ENCODE data around the gene MYBPC3. TPM values are rescaled to one million over a fixed set of nuclear protein-coding genes. Genes with fewer than 3 reads are reported as not detected.
A peak's percentile ranks its signal among the peaks of the same experiment; 100 is the strongest.

The MYBPC3 gene
- polyA plus RNA-seq, 5 donors, result 0.03 TPM; not detected in 4

DNA sequence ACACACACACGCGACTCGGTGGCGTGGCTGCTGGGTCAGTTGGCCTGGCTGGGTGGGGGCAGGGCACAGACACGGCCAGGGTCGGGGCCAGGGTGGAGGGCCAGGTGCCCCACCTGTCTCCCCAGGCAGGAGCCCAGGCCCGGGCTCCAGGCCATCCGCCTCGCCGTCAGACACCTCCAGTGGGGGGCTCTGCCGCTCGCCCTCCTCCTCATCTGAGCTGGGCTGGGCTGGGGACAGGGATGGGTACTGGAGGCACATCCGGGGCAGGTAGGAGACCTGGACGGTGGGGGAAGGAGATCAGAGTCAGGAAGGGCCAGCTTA lies 6.2 kb upstream of the MYBPC3 start:
- DNase-seq, result no peak

GRCh38 chr11:47357985-47358730 lies 5.7 kb upstream of the MYBPC3 start:
- DNase-seq, result no peak

DNA sequence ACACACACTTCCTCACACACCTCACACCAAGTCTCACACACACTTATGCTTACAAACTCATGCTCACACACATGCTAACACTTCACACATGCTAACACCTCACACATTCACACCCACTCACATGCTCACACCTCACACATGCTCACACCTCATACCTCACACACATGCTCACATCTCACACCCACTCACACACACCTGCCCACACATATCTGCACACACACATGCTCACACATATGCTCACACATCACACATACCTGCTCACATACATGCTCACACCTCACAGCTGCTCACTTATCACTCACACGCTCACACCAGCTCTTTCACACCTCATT lies 4.5 kb upstream of the MYBPC3 start:
- DNase-seq, result no peak

GRCh38 chr11:47356129-47356997 lies 3.9 kb upstream of the MYBPC3 start:
- no peak for DNase-seq

- peak; percentile 81 to 88 for DNase-seq
Observed at GRCh38 chr11:47355283-47356128, 3.0 kb upstream of the MYBPC3 start.

DNA sequence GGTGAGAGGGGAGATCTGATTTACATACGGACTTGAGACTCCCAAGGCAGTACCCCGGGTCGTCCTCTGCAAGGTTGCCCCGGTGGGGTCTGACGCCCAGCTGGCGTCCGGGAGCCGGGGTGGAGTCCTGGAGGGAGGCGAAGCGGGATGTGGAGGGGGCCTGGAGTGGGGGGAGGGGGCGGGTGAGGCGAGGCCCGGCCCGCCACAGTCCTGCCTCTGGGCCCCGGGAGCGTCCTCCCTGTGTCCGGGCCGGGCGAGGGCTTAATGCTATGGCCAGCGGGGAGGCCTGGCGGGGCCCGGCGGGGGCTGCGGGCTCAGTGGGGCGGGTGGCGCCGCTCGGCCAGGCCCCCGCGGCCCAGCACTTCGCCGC lies 2.4 kb upstream of the MYBPC3 start:
- DNase-seq, result peak in 1 of 2 donors; percentile 19

DNA sequence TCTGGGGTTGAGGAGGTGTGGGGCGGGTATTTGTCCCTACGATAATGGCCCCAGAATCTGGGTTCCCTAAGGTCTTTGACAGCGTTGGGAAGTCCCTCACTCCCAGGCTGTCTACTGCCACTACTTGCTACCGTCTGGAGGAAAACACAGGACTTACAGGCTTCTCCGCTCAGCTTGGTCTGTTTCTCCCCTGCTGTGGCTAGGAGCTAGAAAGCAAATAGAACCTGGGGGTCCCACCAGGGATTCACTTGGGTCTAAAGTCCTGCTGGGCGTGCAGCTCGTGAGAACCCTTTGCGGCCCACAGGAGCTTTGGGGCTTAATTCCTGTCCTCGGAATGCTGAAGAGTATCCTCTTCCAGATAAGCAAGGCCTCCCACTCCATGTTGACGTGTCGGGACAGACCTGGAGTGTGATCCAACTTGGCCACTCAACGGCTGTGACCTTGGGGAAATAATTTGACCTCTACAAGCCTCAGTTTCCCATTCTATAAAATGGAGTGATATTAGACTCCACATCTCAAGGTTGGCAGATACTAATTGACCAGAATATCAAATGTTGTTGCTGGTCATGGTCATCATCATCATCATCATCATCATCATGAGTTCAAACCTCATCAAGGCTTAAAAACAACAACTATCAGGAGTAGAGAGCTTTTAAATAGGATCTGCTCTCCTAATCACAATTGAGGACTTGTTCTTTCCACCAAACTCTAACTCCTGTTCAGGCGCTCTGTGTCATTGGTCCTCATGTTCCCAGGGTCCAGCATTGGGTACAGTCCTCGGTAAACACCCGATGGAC lies 1.7 kb upstream of the MYBPC3 start:
- DNase-seq, result no peak

DNA sequence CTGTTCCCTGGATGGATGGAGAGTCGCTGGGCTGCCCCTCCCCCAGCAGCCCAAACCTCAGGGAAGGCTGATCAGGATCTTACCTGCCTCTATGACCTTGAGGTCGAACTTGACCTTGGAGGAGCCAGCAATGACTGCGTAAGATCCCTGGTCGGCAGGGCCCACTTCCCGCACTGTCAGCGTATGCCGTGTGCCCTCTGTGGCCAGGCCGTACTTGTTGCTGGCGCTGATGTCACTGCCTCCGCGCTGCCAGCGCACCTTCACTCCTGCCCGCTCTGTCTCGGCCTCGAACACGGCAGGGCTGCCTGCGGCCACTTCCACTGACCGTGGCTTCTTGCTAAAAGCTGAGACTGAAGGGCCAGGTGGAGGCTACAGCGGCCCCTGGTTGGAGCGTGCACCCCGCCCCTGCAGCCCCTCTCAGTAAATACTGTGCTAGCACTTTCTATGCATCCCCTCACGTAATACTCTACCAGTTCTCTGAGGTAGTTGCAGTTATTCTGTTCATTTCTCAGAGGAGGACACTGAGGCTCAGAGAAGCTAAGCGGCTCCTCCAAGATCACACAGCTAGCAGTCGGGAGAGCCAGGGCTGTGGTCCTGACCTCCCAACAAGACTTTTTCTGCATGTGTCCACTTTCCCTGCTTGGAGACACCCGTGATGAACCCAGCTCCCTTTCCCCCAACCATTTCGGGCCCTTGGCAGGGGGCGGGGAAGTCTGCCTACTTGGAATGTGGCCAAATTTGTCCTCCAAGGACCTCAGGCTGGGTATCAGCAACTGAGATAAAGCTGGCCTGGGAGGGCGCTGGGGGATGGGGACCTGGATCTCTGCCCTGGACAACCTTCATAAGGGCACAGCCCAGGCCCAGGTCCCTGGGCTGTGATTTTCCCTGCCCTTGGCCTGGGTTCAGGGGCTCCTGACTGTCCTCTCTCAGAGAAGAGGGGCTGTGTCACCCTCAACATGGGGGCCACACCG lies 1.1 kb downstream of the MYBPC3 start:
- DNase-seq, result no peak

GRCh38 chr11:47350315-47350714 lies 2.2 kb downstream of the MYBPC3 start:
- DNase-seq, result no peak

GRCh38 chr11:47349521-47350095 lies 2.9 kb downstream of the MYBPC3 start:
- no peak for DNase-seq

GRCh38 chr11:47348859-47349258 lies 3.6 kb downstream of the MYBPC3 start:
- DNase-seq, result no peak

GRCh38 chr11:47348131-47348802 lies 4.2 kb downstream of the MYBPC3 start:
- no peak for DNase-seq

DNA sequence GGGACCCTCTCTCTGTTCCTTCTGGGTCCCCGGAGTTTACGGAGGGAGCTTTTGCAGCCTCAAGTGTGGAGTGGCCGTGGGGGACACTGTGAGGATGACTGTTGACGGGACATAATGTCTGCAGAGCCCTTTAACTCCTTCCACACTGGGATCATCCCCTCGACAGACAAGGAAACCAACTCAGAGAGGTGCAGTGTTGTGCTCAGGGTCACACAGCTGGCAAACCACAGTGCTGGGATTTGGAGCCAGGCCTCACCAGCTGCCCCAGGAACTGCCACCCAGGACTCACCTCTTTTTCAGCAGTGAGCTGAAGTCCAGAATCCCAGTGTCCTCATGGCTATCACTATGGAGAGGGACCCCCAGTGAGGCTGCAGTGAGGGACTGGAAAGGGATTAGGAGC lies 5.4 kb downstream of the MYBPC3 start:
- no peak for DNase-seq

DNA sequence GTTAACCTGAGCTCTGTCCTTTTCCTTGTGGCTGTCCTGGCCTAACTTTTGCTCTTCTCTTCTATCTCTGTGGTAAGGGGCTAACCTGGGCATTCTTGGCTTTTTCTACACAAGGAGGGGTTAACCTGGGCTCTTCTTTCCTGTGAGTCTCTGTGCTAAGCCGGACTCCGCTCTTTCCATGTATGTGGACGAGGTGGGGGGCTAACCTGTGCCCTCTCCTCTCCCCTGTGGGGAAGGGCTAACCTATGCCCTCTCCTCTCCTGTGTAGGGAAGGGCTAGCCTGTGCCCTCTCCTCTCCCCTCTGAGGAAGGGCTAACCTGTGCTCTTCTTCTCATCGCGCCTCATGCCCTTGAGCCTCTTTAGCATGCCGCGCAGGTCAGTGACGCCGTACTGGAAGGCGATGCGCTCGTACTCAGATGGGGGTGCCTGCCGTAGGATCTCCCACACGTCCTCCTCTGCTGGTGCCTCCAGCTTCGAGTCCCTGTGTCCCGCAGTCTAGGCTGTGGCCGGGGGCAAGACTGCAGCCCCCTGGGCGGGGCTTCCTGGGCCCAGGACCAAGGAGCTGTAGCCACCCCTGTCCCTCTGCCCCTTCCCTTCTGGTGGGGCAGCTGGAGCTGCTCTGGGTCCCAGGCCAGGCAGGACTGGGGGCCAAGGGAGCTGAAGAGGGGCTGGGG lies 6.5 kb downstream of the MYBPC3 start:
- DNase-seq, result no peak

DNA sequence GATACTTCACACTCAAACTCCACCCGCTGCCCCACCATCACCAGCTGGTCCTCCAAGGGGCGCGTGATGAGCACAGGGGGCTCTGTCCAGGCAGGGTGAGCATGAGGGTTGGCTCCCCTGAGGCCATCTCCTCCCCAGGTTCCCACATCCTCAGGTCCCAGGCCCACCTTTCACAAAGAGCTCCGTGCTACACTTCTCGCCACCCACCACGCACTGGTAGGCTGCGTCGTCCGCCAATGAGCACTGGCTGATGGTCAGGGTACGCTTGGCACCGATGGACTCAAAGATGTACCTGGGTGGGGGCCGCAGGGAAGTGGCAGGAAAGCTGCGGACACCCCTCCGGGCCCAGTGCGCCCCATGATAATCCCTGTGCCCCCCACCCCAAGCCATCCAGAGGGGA lies 9.6 kb downstream of the MYBPC3 start:
- no peak for DNase-seq

DNA sequence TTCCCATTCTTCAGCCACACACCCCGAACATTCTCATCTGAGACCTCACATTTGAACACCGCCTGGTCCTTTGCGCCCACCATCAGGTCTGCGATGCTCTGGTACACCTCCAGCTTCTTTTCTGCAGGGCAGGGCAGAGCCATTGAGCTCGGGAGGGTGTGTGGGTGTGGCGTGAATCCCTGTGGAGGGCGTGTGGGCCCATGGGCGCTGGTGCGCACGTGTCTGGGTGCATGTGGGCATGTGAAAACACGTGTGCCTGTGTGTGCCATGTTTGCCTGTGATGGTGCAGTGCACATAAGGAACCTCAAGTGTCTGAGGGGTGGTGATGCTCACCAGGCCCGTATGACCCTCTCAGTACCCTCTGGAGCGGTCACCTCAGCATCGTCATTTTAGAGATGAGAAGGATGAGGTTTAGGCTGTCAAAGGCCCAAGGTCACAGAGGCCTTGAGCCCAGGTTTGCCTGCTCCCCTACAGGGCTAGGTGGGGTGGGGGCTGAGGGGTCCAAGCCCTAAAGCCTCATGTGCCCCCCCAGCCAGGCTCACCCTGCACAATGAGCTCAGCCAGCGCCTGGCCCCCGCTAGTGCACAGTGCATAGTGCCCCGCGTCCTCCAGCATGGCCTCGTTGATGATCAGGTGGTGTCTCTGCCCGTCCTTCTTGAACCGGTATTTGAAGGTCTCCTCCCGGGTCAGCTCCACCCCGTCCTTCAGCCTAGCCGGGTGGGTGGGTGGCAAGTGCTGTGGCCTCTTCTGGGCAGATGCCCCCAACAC lies 10.3 kb downstream of the MYBPC3 start:
- DNase-seq, result no peak

- DNase-seq, result no peak
Observed at GRCh38 chr11:47340980-47341775, 11.3 kb downstream of the MYBPC3 start.

Data from right lung (tissue), 5 donors.